HepG2 (cell line): ENCODE results near the gene METTL6. TPM values are rescaled to one million over a fixed set of nuclear protein-coding genes. Genes with fewer than 3 reads are reported as not detected.

ENCODE experiments used
- ATAC-seq: fragments of 200-7000 bp; cut with Tn5 transposase; 3 replicates; pipeline ENCODE4 v1.9.1; 2020; ENCODE audit warnings: mild to moderate bottlenecking, moderate library complexity
- BruUV-seq: library from RNA; stranded (reverse); fragments of 400-500 nt; replicated peaks from 2 replicates; lab custom pipeline; 2021; lab: Mats Ljungman, UMichigan
- CTCF ChIA-PET: fragments of 300-600 bp; formaldehyde crosslinking; extraction: SDS; loops from one replicate; lab custom pipeline; 2021; ENCODE audit warnings: low total read pairs, inconsistent platforms, low intra/inter-chr PET ratio; lab: Yijun Ruan, JAX
- POLR2A ChIA-PET: fragments of 350-600 bp; sonication (Branson Sonifier 250); formaldehyde crosslinking; loops from one replicate; lab custom pipeline; 2020; ENCODE audit warnings: antibody characterized with exemption, inconsistent platforms; lab: Yijun Ruan, JAX
- DNase-seq: peaks from one replicate; pipeline ENCODE4 v3.0.0-alpha.2; 2015; ENCODE audit warnings: low spot score
- FAIRE-seq: peaks from 3 replicates; lab custom pipeline; 2011; peaks lifted over from hg19 to GRCh38; lab: Jason Lieb, UNC
- H2AFZ ChIP-seq: one replicate; pipeline ENCODE4 v1.6.1; 2011; ENCODE audit warnings: low read length, inconsistent platforms
- H3K27ac ChIP-seq: fragments of 300-600 bp; 3 replicates; pipeline ENCODE4 v1.8.0; 2011; ENCODE audit warnings: mixed run types, mild to moderate bottlenecking, mixed read lengths, low read length, inconsistent platforms; ENCODE audit not compliant: insufficient read depth; ENCODE audit errors: extremely low read length
- H3K27me3 ChIP-seq, 2 experiments: fragments of 200-600 bp in 1 of 2; 2 replicates in 1 of 2; 3 replicates in 1 of 2; pipeline versions ENCODE4 v1.6.0 to v1.8.0; 2011; ENCODE audit warnings: low read length in 2 of 2, mild to moderate bottlenecking in 2 of 2, moderate library complexity in 2 of 2, inconsistent platforms in 1 of 2; ENCODE audit not compliant: insufficient read depth in 2 of 2, control insufficient read depth in 1 of 2
- H3K36me3 ChIP-seq, 2 experiments: fragments of 200-600 bp in 1 of 2; replicated peaks in 1 of 2; 2 replicates in 1 of 2; 3 replicates in 1 of 2; pipeline versions ENCODE4 v1.5.1 to v1.8.0; 2011; ENCODE audit warnings: low read length in 2 of 2, inconsistent platforms in 1 of 2; ENCODE audit not compliant: insufficient read depth in 2 of 2, control insufficient read depth in 1 of 2
- H3K4me1 ChIP-seq: 2 replicates; pipeline ENCODE4 v1.5.1; 2012; ENCODE audit warnings: low read length, inconsistent platforms; ENCODE audit not compliant: insufficient read depth
- H3K4me2 ChIP-seq: 2 replicates; pipeline ENCODE4 v1.6.0; 2011; ENCODE audit warnings: low read depth, low read length, inconsistent platforms
- H3K4me3 ChIP-seq, 3 experiments: fragments of 200-600 bp in 1 of 3; sonication (generic), shearing (Covaris generic) in 1 of 3; replicated peaks in 1 of 3; 2 replicates each; pipeline ENCODE4 v1.5.1; 2011 to 2016; ENCODE audit warnings: low read length in 3 of 3, inconsistent platforms in 2 of 3, low read depth in 2 of 3, mild to moderate bottlenecking in 2 of 3, control low read depth in 1 of 3, mixed read lengths in 1 of 3; ENCODE audit not compliant: insufficient read depth in 1 of 3
- H3K79me2 ChIP-seq: one replicate; pipeline ENCODE4 v1.6.1; 2011; ENCODE audit warnings: low read length, inconsistent platforms; ENCODE audit not compliant: insufficient read depth
- H3K9ac ChIP-seq: 2 replicates; pipeline ENCODE4 v1.6.0; 2011; ENCODE audit warnings: mild to moderate bottlenecking, low read depth, low read length, inconsistent platforms; ENCODE audit not compliant: insufficient read depth
- H3K9me3 ChIP-seq: 2 replicates; pipeline ENCODE4 v1.5.1; 2012; ENCODE audit warnings: mild to moderate bottlenecking, low read length
- H4K20me1 ChIP-seq: 2 replicates; pipeline ENCODE4 v1.6.0; 2011; ENCODE audit warnings: inconsistent platforms, mild to moderate bottlenecking, low read length, moderate library complexity; ENCODE audit not compliant: insufficient read depth
- ARID4A ChIP-seq: sonication (generic); formaldehyde crosslinking; IDR thresholded peaks from 2 replicates; pipeline ENCODE4 v1.5.0; 2020; ENCODE audit warnings: mild to moderate bottlenecking, missing genetic modification reagents, borderline replicate concordance
- ARNTL ChIP-seq: sonication (generic); formaldehyde crosslinking; IDR thresholded peaks from 2 replicates; pipeline ENCODE4 v1.4.0; 2020; ENCODE audit warnings: mild to moderate bottlenecking, missing genetic modification reagents
- CBX5 ChIP-seq: sonication (generic); formaldehyde crosslinking; IDR thresholded peaks from 2 replicates; pipeline ENCODE4 v1.4.0; 2020; ENCODE audit warnings: missing genetic modification reagents, borderline replicate concordance
- CENPT ChIP-seq: sonication (generic); formaldehyde crosslinking; IDR thresholded peaks from 2 replicates; pipeline ENCODE4 v1.8.0; 2022; ENCODE audit warnings: low read depth, mild to moderate bottlenecking, moderate library complexity, missing genetic modification reagents
- CENPX ChIP-seq: sonication (generic); formaldehyde crosslinking; IDR thresholded peaks from 2 replicates; pipeline ENCODE4 v1.9.0; 2021; ENCODE audit warnings: mild to moderate bottlenecking, missing genetic modification reagents, moderate library complexity
- DR1 ChIP-seq: sonication (generic); formaldehyde crosslinking; IDR thresholded peaks from 2 replicates; pipeline ENCODE4 v1.8.0; 2021; ENCODE audit warnings: mild to moderate bottlenecking, missing genetic modification reagents, inconsistent platforms
- HES4 ChIP-seq: sonication (generic); formaldehyde crosslinking; IDR thresholded peaks from 2 replicates; pipeline ENCODE4 v1.9.0; 2021; ENCODE audit warnings: mild to moderate bottlenecking, missing genetic modification reagents, borderline replicate concordance
- IRF2 ChIP-seq: IDR thresholded peaks from 2 replicates; pipeline ENCODE4 v1.6.1; 2018; ENCODE audit warnings: missing genetic modification reagents, missing compliant biosample characterization
- LRRFIP1 ChIP-seq: sonication (generic); formaldehyde crosslinking; conservative IDR thresholded peaks from 2 replicates; pipeline ENCODE4 v1.4.0; 2020; ENCODE audit warnings: missing genetic modification reagents
- PHB2 ChIP-seq: fragments of 450-650 bp; IDR thresholded peaks from 2 replicates; pipeline ENCODE4 v1.6.1; 2018; ENCODE audit not compliant: partially characterized antibody
- PPARG ChIP-seq: conservative IDR thresholded peaks from 2 replicates; pipeline ENCODE4 v1.6.1; 2016; ENCODE audit warnings: missing biosample characterization, missing genetic modification reagents
- STAT5B ChIP-seq: sonication (generic); formaldehyde crosslinking; IDR thresholded peaks from 2 replicates; pipeline ENCODE4 v1.4.0; 2020; ENCODE audit warnings: missing genetic modification reagents
- ZC3H4 ChIP-seq: sonication (generic); formaldehyde crosslinking; IDR thresholded peaks from 2 replicates; pipeline ENCODE4 v1.4.0; 2020; ENCODE audit warnings: missing genetic modification reagents, borderline replicate concordance
- ZNF160 ChIP-seq: sonication (generic); formaldehyde crosslinking; IDR thresholded peaks from 2 replicates; pipeline ENCODE4 v1.8.0; 2022; ENCODE audit warnings: mild to moderate bottlenecking, inconsistent platforms, missing genetic modification reagents
- ZNF24 ChIP-seq: fragments of 450-650 bp; IDR thresholded peaks from 2 replicates; pipeline ENCODE4 v1.6.1; 2017; ENCODE audit warnings: antibody characterized with exemption, mild to moderate bottlenecking
- ZNF274 ChIP-seq: sonication (generic); formaldehyde crosslinking; IDR thresholded peaks from 2 replicates; pipeline ENCODE4 v1.5.1; 2020; ENCODE audit warnings: mild to moderate bottlenecking, missing genetic modification reagents
- WGBS: methylation state at CpG from one replicate; pipeline ENCODE4 v1.1.6; 2017; ENCODE audit warnings: low lambda C conversion rate; 5-methylcytosine and 5-hydroxymethylcytosine counted together
- in situ Hi-C: cut with HindIII; loops from 2 replicates; pipeline ENCODE4 v1.10.0; 2017; ENCODE audit warnings: low pct_unique_long_range_greater_than_20kb; ENCODE audit not compliant: extremely low pct_ligation_motif_present
- intact Hi-C: fragments of 100-400 bp; cut with micrococcal nuclease; formaldehyde crosslinking; loops from one replicate; pipeline ENCODE4 v1.10.0; 2022; ENCODE audit not compliant: unreplicated experiment
- polyA plus RNA-seq, 8 experiments: library from polyadenylated mRNA; depleted of rRNA in 3 of 8; stranded (reverse) in 7 of 8; unstranded in 1 of 8; fragments of >200 nt; fragmentation: Illumina TruSeq in 4 of 8; extraction: Trizol in 4 of 8; gene quantifications; 2 replicates each; pipeline versions ENCODE4 v1.2.1 to v1.2.3, GENCODE V29; 2011 to 2016; ENCODE audit warnings: low read depth in 4 of 8, missing spikeins in 1 of 8, mixed read lengths in 1 of 8; ENCODE audit not compliant: insufficient read depth in 1 of 8
- total RNA-seq, 5 experiments: library from RNA; depleted of rRNA; stranded (reverse); fragments of >200 nt; fragmentation: Illumina TruSeq; extraction: Trizol; gene quantifications; 2 replicates each; pipeline ENCODE4 v1.2.3, GENCODE V29; 2016; ENCODE audit warnings: low read depth in 1 of 5

The METTL6 gene
- total and polyA plus RNA-seq, 2 of the 13 experiments (the other 11 are each of a cell fraction or from before 2014, with no cell fraction given) = 17.2 to 29.4 TPM

GRCh38 chr3:15450438-15451215 is 23.3 kb upstream of the METTL6 start (continued):
- no peak for TF ChIP-seq LRRFIP1
- no peak for TF ChIP-seq ZNF24
- no peak for TF ChIP-seq CBX5 (CRISPR knock-in tag)

GRCh38 chr3:15449489-15450224 is 22.3 kb upstream of the METTL6 start:
- H3K9ac ChIP-seq = no peak overlapping the region
- ATAC-seq (no peak), DNase-seq (no peak), FAIRE-seq (no peak)
- in situ Hi-C loops = no loop called here
- H4K20me1 ChIP-seq = no peaks in the 10 kb centered on the region
- H2AFZ ChIP-seq = no peak overlapping the region
- 90% methylated on average over 3 of the region's 3 CpGs for WGBS
- ChIA-PET CTCF (no interaction called here), POLR2A (no interaction called here)
- no peak overlapping the region for H3K27ac ChIP-seq
- no peaks in the 10 kb centered on the region for H3K4me1 ChIP-seq
- no peaks in the 10 kb centered on the region for H3K36me3 ChIP-seq
- no peaks in the 10 kb centered on the region for H3K27me3 ChIP-seq
- no TSS peak for BruUV-seq
- no peak overlapping the region for H3K4me2 ChIP-seq
- no peaks in the 10 kb centered on the region for H3K79me2 ChIP-seq
- intact Hi-C loops = no loop called here
- H3K4me3 ChIP-seq = no peak overlapping the region
- no peaks in the 10 kb centered on the region for H3K9me3 ChIP-seq
- TF ChIP-seq STAT5B (CRISPR knock-in tag) (no peak), HES4 (no peak), ZC3H4 (CRISPR knock-in tag) (no peak), PPARG (CRISPR knock-in tag) (no peak), ZNF160 (CRISPR knock-in tag) (no peak), IRF2 (no peak), ARID4A (CRISPR knock-in tag) (no peak), ZNF274 (CRISPR knock-in tag) (no peak), ARNTL (CRISPR knock-in tag) (no peak), CENPX (CRISPR knock-in tag) (no peak), DR1 (CRISPR knock-in tag) (no peak), CENPT (CRISPR knock-in tag) (no peak), PHB2 (no peak)
